WTC11 (cell line): Measurements from ENCODE around the gene ZFAND6. TPM values are rescaled to one million over a fixed set of nuclear protein-coding genes. Genes with fewer than 3 reads are reported as not detected.

ENCODE experiments used
- ATAC-seq: fragments of 200-7000 bp; cut with Tn5 transposase; 2 replicates; pipeline ENCODE4 v1.10.0; 2021; ENCODE audit warnings: mild to moderate bottlenecking, moderate library complexity
- CTCF ChIA-PET: fragments of 300-600 bp; sonication (Branson Sonifier 250); formaldehyde crosslinking; loops from one replicate; lab custom pipeline; 2021; ENCODE audit warnings: antibody characterized with exemption; lab: Charles Lee
- POLR2A ChIA-PET: fragments of 350-600 bp; sonication (Branson Sonifier 250); formaldehyde crosslinking; loops from one replicate; lab custom pipeline; 2021; ENCODE audit warnings: antibody characterized with exemption; lab: Charles Lee
- DNase-seq: peaks from one replicate; pipeline ENCODE4 v3.0.0; 2021; ENCODE audit warnings: low spot score
- H3K27ac Mint-ChIP-seq: 2 replicates; pipeline ENCODE4 v1.8.0; 2021; ENCODE audit warnings: mixed read lengths
- H3K27me3 Mint-ChIP-seq: 2 replicates; pipeline ENCODE4 v1.8.0; 2021; ENCODE audit warnings: low read depth, mild to moderate bottlenecking, moderate library complexity, mixed read lengths
- H3K36me3 Mint-ChIP-seq: 2 replicates; pipeline ENCODE4 v1.8.0; 2021; ENCODE audit warnings: mixed read lengths
- H3K4me1 Mint-ChIP-seq: 2 replicates; pipeline ENCODE4 v1.8.0; 2022; ENCODE audit warnings: mixed read lengths
- H3K4me3 Mint-ChIP-seq: 2 replicates; pipeline ENCODE4 v1.8.0; 2021; ENCODE audit warnings: mild to moderate bottlenecking, moderate library complexity, mixed read lengths
- H3K9me3 Mint-ChIP-seq: 2 replicates; pipeline ENCODE4 v1.8.0; 2021; ENCODE audit warnings: mixed read lengths
- CREB1 ChIP-seq: sonication (generic); formaldehyde crosslinking; IDR thresholded peaks from 2 replicates; pipeline ENCODE4 v1.8.0; 2023; ENCODE audit warnings: mild to moderate bottlenecking, missing genetic modification reagents
- CREM ChIP-seq: sonication (generic); formaldehyde crosslinking; IDR thresholded peaks from 2 replicates; pipeline ENCODE4 v1.8.1; 2022; ENCODE audit warnings: mild to moderate bottlenecking, missing genetic modification reagents, moderate library complexity
- FOXK1 ChIP-seq: sonication (generic); formaldehyde crosslinking; IDR thresholded peaks from 2 replicates; pipeline ENCODE4 v1.8.0; 2022; ENCODE audit warnings: mild to moderate bottlenecking, moderate library complexity, missing genetic modification reagents
- GRHL2 ChIP-seq: fragments of 250-450 bp; sonication (Bioruptor Pico); IDR thresholded peaks from 2 replicates; pipeline ENCODE4 v1.8.0; 2022; ENCODE audit warnings: mild to moderate bottlenecking, moderate library complexity; ENCODE audit not compliant: insufficient replicate concordance, severe bottlenecking
- HMGA2 ChIP-seq: fragments of 250-450 bp; sonication (Bioruptor Pico); IDR thresholded peaks from 2 replicates; pipeline ENCODE4 v1.4.0; 2021; ENCODE audit warnings: mild to moderate bottlenecking, moderate library complexity
- OVOL2 ChIP-seq: fragments of 250-450 bp; sonication (Bioruptor Pico); IDR thresholded peaks from 2 replicates; pipeline ENCODE4 v1.9.0; 2021; ENCODE audit warnings: mild to moderate bottlenecking, borderline replicate concordance
- SMAD3 ChIP-seq: sonication (generic); formaldehyde crosslinking; IDR thresholded peaks from 2 replicates; pipeline ENCODE4 v1.8.0; 2022; ENCODE audit warnings: missing genetic modification reagents, mild to moderate bottlenecking, borderline replicate concordance
- SMAD4 ChIP-seq: sonication (generic); formaldehyde crosslinking; IDR thresholded peaks from 2 replicates; pipeline ENCODE4 v1.8.0; 2022; ENCODE audit warnings: mild to moderate bottlenecking, missing genetic modification reagents
- SP1 ChIP-seq: sonication (generic); formaldehyde crosslinking; conservative IDR thresholded peaks from 2 replicates; pipeline ENCODE4 v1.8.1; 2022; ENCODE audit warnings: missing genetic modification reagents
- TP53 ChIP-seq: sonication (generic); formaldehyde crosslinking; IDR thresholded peaks from 2 replicates; pipeline ENCODE4 v1.8.1; 2023; ENCODE audit warnings: mild to moderate bottlenecking, missing genetic modification reagents
- ZNF138 ChIP-seq: sonication (generic); formaldehyde crosslinking; conservative IDR thresholded peaks from 2 replicates; pipeline ENCODE4 v1.8.1; 2022; ENCODE audit warnings: mild to moderate bottlenecking, moderate library complexity, missing genetic modification reagents
- ZNF219 ChIP-seq: sonication (generic); formaldehyde crosslinking; IDR thresholded peaks from 2 replicates; pipeline ENCODE4 v1.8.0; 2023; ENCODE audit warnings: missing genetic modification reagents, mild to moderate bottlenecking, borderline replicate concordance
- ZNF396 ChIP-seq: fragments of 250-450 bp; sonication (Bioruptor Pico); IDR thresholded peaks from 2 replicates; pipeline ENCODE4 v1.8.0; 2021; ENCODE audit warnings: mild to moderate bottlenecking, moderate library complexity, borderline replicate concordance
- total RNA-seq: library from RNA; stranded (reverse); gene quantifications from 3 replicates; pipeline ENCODE4 v1.2.3, GENCODE V29; 2021
- TF ChIP-seq, protein P1 (sequence below): sonication (generic); formaldehyde crosslinking; conservative IDR thresholded peaks from 2 replicates; pipeline ENCODE4 v1.8.1; 2022; ENCODE audit warnings: mild to moderate bottlenecking, missing genetic modification reagents
- TF ChIP-seq, protein P2 (sequence below): sonication (generic); formaldehyde crosslinking; IDR thresholded peaks from 2 replicates; pipeline ENCODE4 v1.8.1; 2023; ENCODE audit warnings: mild to moderate bottlenecking, missing genetic modification reagents
- TF ChIP-seq, protein P3 (sequence below): sonication (generic); formaldehyde crosslinking; IDR thresholded peaks from 2 replicates; pipeline ENCODE4 v1.8.0; 2023; ENCODE audit warnings: missing genetic modification reagents, mild to moderate bottlenecking, borderline replicate concordance
- TF ChIP-seq, protein P4 (sequence below): sonication (generic); formaldehyde crosslinking; IDR thresholded peaks from 2 replicates; pipeline ENCODE4 v1.8.1; 2023; ENCODE audit warnings: mild to moderate bottlenecking, missing genetic modification reagents, borderline replicate concordance
- TF ChIP-seq, protein P5 (sequence below): sonication (generic); formaldehyde crosslinking; IDR thresholded peaks from 2 replicates; pipeline ENCODE4 v1.8.1; 2022; ENCODE audit warnings: mild to moderate bottlenecking, moderate library complexity, missing genetic modification reagents
- TF ChIP-seq, protein P6 (sequence below): sonication (generic); formaldehyde crosslinking; IDR thresholded peaks from 2 replicates; pipeline ENCODE4 v1.8.1; 2023; ENCODE audit warnings: mild to moderate bottlenecking, missing genetic modification reagents, moderate library complexity
- TF ChIP-seq, protein P7 (sequence below): sonication (generic); formaldehyde crosslinking; IDR thresholded peaks from 2 replicates; pipeline ENCODE4 v1.8.0; 2023; ENCODE audit warnings: mild to moderate bottlenecking, missing genetic modification reagents

The ZFAND6 gene
- total RNA-seq, 1 experiment from 2014 or later: 114 TPM

DNA sequence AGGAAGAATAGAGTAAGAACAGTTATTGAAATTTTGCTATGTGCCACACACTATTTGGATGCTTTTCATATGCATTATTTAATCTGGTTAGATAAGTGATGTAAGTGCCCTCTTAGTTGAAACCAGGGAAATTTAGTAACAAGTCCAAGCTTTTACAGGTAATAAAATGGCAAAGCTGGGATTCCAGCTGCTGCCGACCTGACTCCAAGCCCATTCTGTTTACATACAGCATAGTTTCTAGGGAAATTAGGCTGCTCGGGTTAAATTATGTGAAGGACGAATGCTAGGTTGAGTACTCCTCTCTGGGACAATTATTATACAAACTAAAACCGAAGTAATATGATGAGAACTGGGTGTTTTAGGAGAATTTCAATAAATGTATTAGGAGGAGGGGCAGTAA, 54.6 kb downstream of the ZFAND6 start (continued):
- TF ChIP-seq, protein P1, sequence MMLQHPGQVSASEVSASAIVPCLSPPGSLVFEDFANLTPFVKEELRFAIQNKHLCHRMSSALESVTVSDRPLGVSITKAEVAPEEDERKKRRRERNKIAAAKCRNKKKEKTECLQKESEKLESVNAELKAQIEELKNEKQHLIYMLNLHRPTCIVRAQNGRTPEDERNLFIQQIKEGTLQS (CRISPR knock-in tag): no peak
- TF ChIP-seq, protein P2, sequence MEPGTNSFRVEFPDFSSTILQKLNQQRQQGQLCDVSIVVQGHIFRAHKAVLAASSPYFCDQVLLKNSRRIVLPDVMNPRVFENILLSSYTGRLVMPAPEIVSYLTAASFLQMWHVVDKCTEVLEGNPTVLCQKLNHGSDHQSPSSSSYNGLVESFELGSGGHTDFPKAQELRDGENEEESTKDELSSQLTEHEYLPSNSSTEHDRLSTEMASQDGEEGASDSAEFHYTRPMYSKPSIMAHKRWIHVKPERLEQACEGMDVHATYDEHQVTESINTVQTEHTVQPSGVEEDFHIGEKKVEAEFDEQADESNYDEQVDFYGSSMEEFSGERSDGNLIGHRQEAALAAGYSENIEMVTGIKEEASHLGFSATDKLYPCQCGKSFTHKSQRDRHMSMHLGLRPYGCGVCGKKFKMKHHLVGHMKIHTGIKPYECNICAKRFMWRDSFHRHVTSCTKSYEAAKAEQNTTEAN (CRISPR knock-in tag): no peak
- TF ChIP-seq FOXK1 (no peak), OVOL2 (no peak)
- TF ChIP-seq, protein P3, sequence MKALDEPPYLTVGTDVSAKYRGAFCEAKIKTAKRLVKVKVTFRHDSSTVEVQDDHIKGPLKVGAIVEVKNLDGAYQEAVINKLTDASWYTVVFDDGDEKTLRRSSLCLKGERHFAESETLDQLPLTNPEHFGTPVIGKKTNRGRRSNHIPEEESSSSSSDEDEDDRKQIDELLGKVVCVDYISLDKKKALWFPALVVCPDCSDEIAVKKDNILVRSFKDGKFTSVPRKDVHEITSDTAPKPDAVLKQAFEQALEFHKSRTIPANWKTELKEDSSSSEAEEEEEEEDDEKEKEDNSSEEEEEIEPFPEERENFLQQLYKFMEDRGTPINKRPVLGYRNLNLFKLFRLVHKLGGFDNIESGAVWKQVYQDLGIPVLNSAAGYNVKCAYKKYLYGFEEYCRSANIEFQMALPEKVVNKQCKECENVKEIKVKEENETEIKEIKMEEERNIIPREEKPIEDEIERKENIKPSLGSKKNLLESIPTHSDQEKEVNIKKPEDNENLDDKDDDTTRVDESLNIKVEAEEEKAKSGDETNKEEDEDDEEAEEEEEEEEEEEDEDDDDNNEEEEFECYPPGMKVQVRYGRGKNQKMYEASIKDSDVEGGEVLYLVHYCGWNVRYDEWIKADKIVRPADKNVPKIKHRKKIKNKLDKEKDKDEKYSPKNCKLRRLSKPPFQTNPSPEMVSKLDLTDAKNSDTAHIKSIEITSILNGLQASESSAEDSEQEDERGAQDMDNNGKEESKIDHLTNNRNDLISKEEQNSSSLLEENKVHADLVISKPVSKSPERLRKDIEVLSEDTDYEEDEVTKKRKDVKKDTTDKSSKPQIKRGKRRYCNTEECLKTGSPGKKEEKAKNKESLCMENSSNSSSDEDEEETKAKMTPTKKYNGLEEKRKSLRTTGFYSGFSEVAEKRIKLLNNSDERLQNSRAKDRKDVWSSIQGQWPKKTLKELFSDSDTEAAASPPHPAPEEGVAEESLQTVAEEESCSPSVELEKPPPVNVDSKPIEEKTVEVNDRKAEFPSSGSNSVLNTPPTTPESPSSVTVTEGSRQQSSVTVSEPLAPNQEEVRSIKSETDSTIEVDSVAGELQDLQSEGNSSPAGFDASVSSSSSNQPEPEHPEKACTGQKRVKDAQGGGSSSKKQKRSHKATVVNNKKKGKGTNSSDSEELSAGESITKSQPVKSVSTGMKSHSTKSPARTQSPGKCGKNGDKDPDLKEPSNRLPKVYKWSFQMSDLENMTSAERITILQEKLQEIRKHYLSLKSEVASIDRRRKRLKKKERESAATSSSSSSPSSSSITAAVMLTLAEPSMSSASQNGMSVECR: no peak
- TF ChIP-seq, protein P4, sequence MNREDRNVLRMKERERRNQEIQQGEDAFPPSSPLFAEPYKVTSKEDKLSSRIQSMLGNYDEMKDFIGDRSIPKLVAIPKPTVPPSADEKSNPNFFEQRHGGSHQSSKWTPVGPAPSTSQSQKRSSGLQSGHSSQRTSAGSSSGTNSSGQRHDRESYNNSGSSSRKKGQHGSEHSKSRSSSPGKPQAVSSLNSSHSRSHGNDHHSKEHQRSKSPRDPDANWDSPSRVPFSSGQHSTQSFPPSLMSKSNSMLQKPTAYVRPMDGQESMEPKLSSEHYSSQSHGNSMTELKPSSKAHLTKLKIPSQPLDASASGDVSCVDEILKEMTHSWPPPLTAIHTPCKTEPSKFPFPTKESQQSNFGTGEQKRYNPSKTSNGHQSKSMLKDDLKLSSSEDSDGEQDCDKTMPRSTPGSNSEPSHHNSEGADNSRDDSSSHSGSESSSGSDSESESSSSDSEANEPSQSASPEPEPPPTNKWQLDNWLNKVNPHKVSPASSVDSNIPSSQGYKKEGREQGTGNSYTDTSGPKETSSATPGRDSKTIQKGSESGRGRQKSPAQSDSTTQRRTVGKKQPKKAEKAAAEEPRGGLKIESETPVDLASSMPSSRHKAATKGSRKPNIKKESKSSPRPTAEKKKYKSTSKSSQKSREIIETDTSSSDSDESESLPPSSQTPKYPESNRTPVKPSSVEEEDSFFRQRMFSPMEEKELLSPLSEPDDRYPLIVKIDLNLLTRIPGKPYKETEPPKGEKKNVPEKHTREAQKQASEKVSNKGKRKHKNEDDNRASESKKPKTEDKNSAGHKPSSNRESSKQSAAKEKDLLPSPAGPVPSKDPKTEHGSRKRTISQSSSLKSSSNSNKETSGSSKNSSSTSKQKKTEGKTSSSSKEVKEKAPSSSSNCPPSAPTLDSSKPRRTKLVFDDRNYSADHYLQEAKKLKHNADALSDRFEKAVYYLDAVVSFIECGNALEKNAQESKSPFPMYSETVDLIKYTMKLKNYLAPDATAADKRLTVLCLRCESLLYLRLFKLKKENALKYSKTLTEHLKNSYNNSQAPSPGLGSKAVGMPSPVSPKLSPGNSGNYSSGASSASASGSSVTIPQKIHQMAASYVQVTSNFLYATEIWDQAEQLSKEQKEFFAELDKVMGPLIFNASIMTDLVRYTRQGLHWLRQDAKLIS (CRISPR knock-in tag): no peak

DNA sequence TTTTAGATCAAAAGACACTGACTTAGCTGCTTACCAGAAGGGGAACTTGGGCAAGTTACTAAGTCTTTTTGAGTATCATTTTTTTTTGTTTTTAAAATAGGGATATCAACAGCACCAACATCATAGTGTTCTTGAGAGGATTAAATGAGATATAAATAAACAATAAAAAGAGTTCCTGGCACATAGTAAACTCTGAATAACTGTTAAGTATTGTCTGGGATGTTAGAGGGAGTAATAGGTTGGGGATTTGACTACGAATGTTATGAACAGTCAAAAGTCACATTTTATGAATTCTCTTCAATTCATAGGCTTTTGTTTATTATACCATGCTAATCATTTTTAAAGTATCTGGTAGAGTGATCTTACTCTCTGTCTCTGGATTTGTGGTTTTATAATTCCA, 55.5 kb downstream of the ZFAND6 start:
- POLR2A ChIA-PET: no interaction called here
- Mint-ChIP-seq H3K36me3 (no peaks in the 10 kb centered on the region), H3K4me1 (peaks cover 33% of the 10 kb centered on the region), H3K4me3 (no peak overlapping the region), H3K9me3 (no peaks in the 10 kb centered on the region), H3K27me3 (no peaks in the 10 kb centered on the region), H3K27ac (peak overlapping the region; percentile 84; the same call in 1 of the 2 replicates)
- ATAC-seq (no peak), DNase-seq (no peak)
- no peak for TF ChIP-seq ZNF138 (CRISPR knock-in tag)
- TF ChIP-seq ZNF219 (CRISPR knock-in tag): no peak
- TF ChIP-seq SMAD4 (CRISPR knock-in tag): no peak
- no peak for TF ChIP-seq SMAD3 (CRISPR knock-in tag)
- TF ChIP-seq, protein P1 (CRISPR knock-in tag): no peak
- no peak for TF ChIP-seq SP1
- CTCF ChIA-PET: no interaction called here

DNA sequence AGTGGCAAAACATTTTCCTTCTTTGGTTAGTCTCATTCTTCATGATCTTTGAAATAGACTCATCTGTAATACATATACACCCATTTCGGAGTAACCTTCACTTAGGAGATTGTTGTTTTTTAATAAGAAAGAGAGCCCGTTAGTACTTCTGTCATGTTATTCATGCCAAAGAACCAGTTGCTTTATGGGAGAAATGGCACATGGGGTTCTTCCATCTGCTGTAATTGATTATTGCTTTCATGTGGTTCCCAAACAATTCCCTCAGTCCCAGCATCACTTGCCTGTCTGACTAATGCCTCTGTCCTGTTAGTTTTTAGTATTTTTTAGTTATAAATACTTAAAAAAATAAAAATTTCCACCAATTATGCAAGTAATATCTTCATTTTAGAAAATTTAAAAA, 59.5 kb downstream of the ZFAND6 start:
- H3K4me1 Mint-ChIP-seq: peaks cover 19% of the 10 kb centered on the region
- H3K27me3 Mint-ChIP-seq: no peaks in the 10 kb centered on the region
- H3K9me3 Mint-ChIP-seq: no peaks in the 10 kb centered on the region
- no peak for DNase-seq
- ChIA-PET CTCF (no interaction called here), POLR2A (no interaction called here)
- no peak for ATAC-seq
- peaks cover 15% of the 10 kb centered on the region for H3K36me3 Mint-ChIP-seq
- no peak overlapping the region for H3K4me3 Mint-ChIP-seq
- H3K27ac Mint-ChIP-seq: no peak overlapping the region
- TF ChIP-seq HMGA2 (no peak), GRHL2 (CRISPR knock-in tag) (no peak), CREB1 (CRISPR knock-in tag) (no peak), TP53 (no peak), CREM (CRISPR knock-in tag) (no peak), ZNF396 (CRISPR knock-in tag) (no peak)
- TF ChIP-seq, protein P5, sequence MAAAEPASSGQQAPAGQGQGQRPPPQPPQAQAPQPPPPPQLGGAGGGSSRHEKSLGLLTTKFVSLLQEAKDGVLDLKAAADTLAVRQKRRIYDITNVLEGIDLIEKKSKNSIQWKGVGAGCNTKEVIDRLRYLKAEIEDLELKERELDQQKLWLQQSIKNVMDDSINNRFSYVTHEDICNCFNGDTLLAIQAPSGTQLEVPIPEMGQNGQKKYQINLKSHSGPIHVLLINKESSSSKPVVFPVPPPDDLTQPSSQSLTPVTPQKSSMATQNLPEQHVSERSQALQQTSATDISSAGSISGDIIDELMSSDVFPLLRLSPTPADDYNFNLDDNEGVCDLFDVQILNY (CRISPR knock-in tag): no peak
- TF ChIP-seq, protein P6, sequence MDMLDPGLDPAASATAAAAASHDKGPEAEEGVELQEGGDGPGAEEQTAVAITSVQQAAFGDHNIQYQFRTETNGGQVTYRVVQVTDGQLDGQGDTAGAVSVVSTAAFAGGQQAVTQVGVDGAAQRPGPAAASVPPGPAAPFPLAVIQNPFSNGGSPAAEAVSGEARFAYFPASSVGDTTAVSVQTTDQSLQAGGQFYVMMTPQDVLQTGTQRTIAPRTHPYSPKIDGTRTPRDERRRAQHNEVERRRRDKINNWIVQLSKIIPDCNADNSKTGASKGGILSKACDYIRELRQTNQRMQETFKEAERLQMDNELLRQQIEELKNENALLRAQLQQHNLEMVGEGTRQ: no peak
- TF ChIP-seq, protein P7, sequence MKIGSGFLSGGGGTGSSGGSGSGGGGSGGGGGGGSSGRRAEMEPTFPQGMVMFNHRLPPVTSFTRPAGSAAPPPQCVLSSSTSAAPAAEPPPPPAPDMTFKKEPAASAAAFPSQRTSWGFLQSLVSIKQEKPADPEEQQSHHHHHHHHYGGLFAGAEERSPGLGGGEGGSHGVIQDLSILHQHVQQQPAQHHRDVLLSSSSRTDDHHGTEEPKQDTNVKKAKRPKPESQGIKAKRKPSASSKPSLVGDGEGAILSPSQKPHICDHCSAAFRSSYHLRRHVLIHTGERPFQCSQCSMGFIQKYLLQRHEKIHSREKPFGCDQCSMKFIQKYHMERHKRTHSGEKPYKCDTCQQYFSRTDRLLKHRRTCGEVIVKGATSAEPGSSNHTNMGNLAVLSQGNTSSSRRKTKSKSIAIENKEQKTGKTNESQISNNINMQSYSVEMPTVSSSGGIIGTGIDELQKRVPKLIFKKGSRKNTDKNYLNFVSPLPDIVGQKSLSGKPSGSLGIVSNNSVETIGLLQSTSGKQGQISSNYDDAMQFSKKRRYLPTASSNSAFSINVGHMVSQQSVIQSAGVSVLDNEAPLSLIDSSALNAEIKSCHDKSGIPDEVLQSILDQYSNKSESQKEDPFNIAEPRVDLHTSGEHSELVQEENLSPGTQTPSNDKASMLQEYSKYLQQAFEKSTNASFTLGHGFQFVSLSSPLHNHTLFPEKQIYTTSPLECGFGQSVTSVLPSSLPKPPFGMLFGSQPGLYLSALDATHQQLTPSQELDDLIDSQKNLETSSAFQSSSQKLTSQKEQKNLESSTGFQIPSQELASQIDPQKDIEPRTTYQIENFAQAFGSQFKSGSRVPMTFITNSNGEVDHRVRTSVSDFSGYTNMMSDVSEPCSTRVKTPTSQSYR (CRISPR knock-in tag): no peak
